ENCODE data around the gene BOC. TPM values are rescaled to one million over a fixed set of nuclear protein-coding genes. Genes with fewer than 3 reads are reported as not detected.

The BOC gene
- total and polyA plus RNA-seq, 10 of the 15 experiments (the other 5 are each of a cell fraction or from before 2014, with no cell fraction given) = 0.18 TPM; not detected in 9

GRCh38 chr3:113277414-113277813 is 66.1 kb downstream of the BOC start:
- H3K9me3 ChIP-seq (replicated peaks; ENCODE audit: control insufficient read depth, insufficient read depth, low read length) = no peaks in the 10 kb centered on the region
- H3K79me2 ChIP-seq (ENCODE audit: control insufficient read depth, insufficient read depth, low read length) = no peaks in the 10 kb centered on the region
- H3K36me3 ChIP-seq (ENCODE audit: control insufficient read depth in 2 of 2, insufficient read depth in 2 of 2, low read length in 1 of 2) = no peaks in the 10 kb centered on the region
- in situ Hi-C loops (cut with MboI) (no loop called here), intact Hi-C loops (cut with micrococcal nuclease; ENCODE audit: unreplicated experiment) (no loop called here)
- H3K4me2 ChIP-seq (ENCODE audit: control insufficient read depth, insufficient read depth) = peak overlapping the region; percentile 84
- ChIA-PET CTCF (interaction anchor here (1.1 to 4.8 kb wide), 5 partner anchors 11 to 224 kb away, joined by 3 to 34 read pairs (median 5); no protein-coding TSS in a partner anchor), SMC1A (ENCODE audit: uncharacterized antibody, unreplicated experiment) (interaction anchor here (1.1 to 3.3 kb wide), 4 partner anchors 11 to 242 kb away, joined by 3 to 19 read pairs (median 4); no protein-coding TSS in a partner anchor), POLR2A (no interaction called here), RAD21 (ENCODE audit: unreplicated experiment) (interaction anchor here (1.4 kb wide), 1 partner anchor 9 kb away, joined by 6 read pairs; no protein-coding TSS in a partner anchor)
- peaks cover 32% of the 10 kb centered on the region for H3K4me1 ChIP-seq (ENCODE audit: control insufficient read depth, insufficient read depth, low read length)
- no peaks in the 10 kb centered on the region for H4K20me1 ChIP-seq (ENCODE audit: control insufficient read depth, insufficient read depth)
- no TSS peak for BruUV-seq (replicated peaks)
- no peak overlapping the region for H3K4me3 ChIP-seq
- DNase-seq (ENCODE audit: low read depth, low spot score) (peak; percentile 26), FAIRE-seq (peak; percentile 94), ATAC-seq (peak; percentile 60)
- no peaks in the 10 kb centered on the region for H3K27me3 ChIP-seq (replicated peaks in 1 of 2; ENCODE audit: control insufficient read depth in 2 of 2, insufficient read depth in 2 of 2, low read length in 1 of 2)
- no peak for TF ChIP-seq CBX3 (IDR thresholded peaks at IDR 0.05; ENCODE audit: borderline replicate concordance, low read depth)
- no peak for TF ChIP-seq ESRRA (IDR thresholded peaks at IDR 0.05; ENCODE audit: low read length)
- no peak for TF ChIP-seq RCOR1 (conservative IDR thresholded peaks at IDR 0.05; ENCODE audit: low read depth, low read length)
- TF ChIP-seq USF1 (IDR thresholded peaks at IDR 0.05; ENCODE audit: borderline replicate concordance, extremely low read length, insufficient read depth, low read depth, low read length) = no peak
- no peak for TF ChIP-seq NBN (IDR thresholded peaks at IDR 0.05)
- TF ChIP-seq MTA2 (IDR thresholded peaks at IDR 0.05; ENCODE audit: low read depth) = 0 out of 2 replicates have a peak, but pooled peaks have one; percentile 16
- no peak for TF ChIP-seq PAX8 (IDR thresholded peaks at IDR 0.05)
- TF ChIP-seq TARDBP (IDR thresholded peaks at IDR 0.05; ENCODE audit: borderline replicate concordance) = no peak
- TF ChIP-seq ETV6 (conservative IDR thresholded peaks at IDR 0.05 in 1 of 2, IDR thresholded peaks at IDR 0.05 in 1 of 2; ENCODE audit: borderline replicate concordance in 1 of 2, low read depth in 1 of 2) = no peak
- TF ChIP-seq GABPA (IDR thresholded peaks at IDR 0.05; ENCODE audit: low read depth) = no peak
- peak; percentile 34; the same call in 1 of the 2 replicates for TF ChIP-seq ATF7 (IDR thresholded peaks at IDR 0.05; ENCODE audit: low read depth)
- TF ChIP-seq IRF4 (IDR thresholded peaks at IDR 0.05; ENCODE audit: low read depth, low read length) = 0 out of 2 replicates have a peak, but pooled peaks have one; percentile 9
- peak; percentile 67 for TF ChIP-seq MEF2B (IDR thresholded peaks at IDR 0.05; ENCODE audit: partially characterized antibody, poor library complexity, severe bottlenecking)
- 0 out of 2 replicates have a peak, but pooled peaks have one; percentile 32 for TF ChIP-seq MEF2A (IDR thresholded peaks at IDR 0.05; ENCODE audit: insufficient read depth, low read depth, low read length)
- peak; percentile 22 to 38; a peak in 2 of 4 replicates for TF ChIP-seq IKZF2 (IDR thresholded peaks at IDR 0.05)
- no peak for TF ChIP-seq NFXL1 (IDR thresholded peaks at IDR 0.05; ENCODE audit: borderline replicate concordance)
- no peak for TF ChIP-seq SIX5 (IDR thresholded peaks at IDR 0.05; ENCODE audit: low read depth, low read length, severe bottlenecking)
- TF ChIP-seq IKZF1 (conservative IDR thresholded peaks at IDR 0.05) = peak; percentile 49; the same call in 1 of the 2 replicates
- no peak overlapping the region for H3K9ac ChIP-seq (ENCODE audit: control insufficient read depth, insufficient read depth, low read length)
- no peak overlapping the region for H3K27ac ChIP-seq (ENCODE audit: control insufficient read depth, insufficient read depth)
- 3% methylated on average over 4 of the region's 4 CpGs for WGBS (ENCODE audit: insufficient coverage, insufficient replicate concordance, low lambda C conversion rate, missing lambda C conversion rate)
- no peak overlapping the region for H2AFZ ChIP-seq (ENCODE audit: control insufficient read depth, low read depth, low read length)

Data from GM12878 (cell line).